Stimulated activated CD4-positive, alpha-beta T cell treated with anti-CD3 and anti-CD28 coated beads, Interleukin-1b, Interleukin-23, amount 100 ng/mL, for 24 hours (primary cell): Measurements from ENCODE around the gene PRODH2.
"Not testable (repeated sequence)": the region's sequence is repeated elsewhere in the genome, so short reads cannot be mapped to it uniquely, and the experiment has no call there.

Experiments
- DNase-seq, 4 experiments: peaks; one replicate each; pipeline ENCODE4 v3.0.0-alpha.2; 2020; ENCODE audit warnings: low read depth in 4 of 4, low spot score in 1 of 4

PRODH2 gene

GRCh38 chr19:35796645-35797542, 15.8 kb downstream of the PRODH2 start:
- DNase-seq = no peak

GRCh38 chr19:35795564-35795963, 17.1 kb downstream of the PRODH2 start:
- not testable (repeated sequence) for DNase-seq

GRCh38 chr19:35793381-35794165, 19.1 kb downstream of the PRODH2 start:
- DNase-seq = no peak

- no peak for DNase-seq
Measured at GRCh38 chr19:35792888-35793287, 19.8 kb downstream of the PRODH2 start.

GRCh38 chr19:35792312-35792711, 20.3 kb downstream of the PRODH2 start:
- no peak for DNase-seq

GRCh38 chr19:35791814-35792279, 20.8 kb downstream of the PRODH2 start:
- DNase-seq = no peak

- DNase-seq = no peak
Measured at GRCh38 chr19:35790981-35791813, 21.4 kb downstream of the PRODH2 start.

- DNase-seq = no peak
Measured at GRCh38 chr19:35789978-35790944, 22.4 kb downstream of the PRODH2 start.

GRCh38 chr19:35789195-35789977, 23.3 kb downstream of the PRODH2 start:
- DNase-seq = no peak

- DNase-seq = no peak
Measured at GRCh38 chr19:35788205-35788960, 24.3 kb downstream of the PRODH2 start.

- DNase-seq = no peak
Measured at GRCh38 chr19:35787227-35787799, 25.3 kb downstream of the PRODH2 start.

GRCh38 chr19:35786299-35787160, 26.1 kb downstream of the PRODH2 start:
- no peak for DNase-seq

GRCh38 chr19:35785339-35785627, 27.4 kb downstream of the PRODH2 start:
- no peak for DNase-seq

GRCh38 chr19:35784503-35785338, 27.9 kb downstream of the PRODH2 start:
- no peak for DNase-seq

- DNase-seq = no peak
Measured at GRCh38 chr19:35783469-35784434, 28.9 kb downstream of the PRODH2 start.
